Frontal cortex (tissue), 4 donors: ENCODE results near the gene RFC1. TPM values are rescaled to one million over a fixed set of nuclear protein-coding genes. Genes with fewer than 3 reads are reported as not detected.
"Not testable (repeated sequence)": the region's sequence is repeated elsewhere in the genome, so short reads cannot be mapped to it uniquely, and the experiment has no call there.

Experiments
- DNase-seq, 2 donors: peaks; one replicate each; pipeline ENCODE4 v3.0.0; 2012; ENCODE audit warnings: low spot score in 2 of 2
- FAIRE-seq: peaks from 2 replicates; lab custom pipeline; 2012; peaks lifted over from hg19 to GRCh38; lab: Jason Lieb, UNC
- total RNA-seq: library from RNA; depleted of rRNA; stranded (reverse); fragments of >200 nt; gene quantifications from one replicate; pipeline ENCODE4 v1.2.3, GENCODE V29; 2014
- donor health status: control.
- donor health status: control.
- donor health status: control.

Gene RFC1, protein sequence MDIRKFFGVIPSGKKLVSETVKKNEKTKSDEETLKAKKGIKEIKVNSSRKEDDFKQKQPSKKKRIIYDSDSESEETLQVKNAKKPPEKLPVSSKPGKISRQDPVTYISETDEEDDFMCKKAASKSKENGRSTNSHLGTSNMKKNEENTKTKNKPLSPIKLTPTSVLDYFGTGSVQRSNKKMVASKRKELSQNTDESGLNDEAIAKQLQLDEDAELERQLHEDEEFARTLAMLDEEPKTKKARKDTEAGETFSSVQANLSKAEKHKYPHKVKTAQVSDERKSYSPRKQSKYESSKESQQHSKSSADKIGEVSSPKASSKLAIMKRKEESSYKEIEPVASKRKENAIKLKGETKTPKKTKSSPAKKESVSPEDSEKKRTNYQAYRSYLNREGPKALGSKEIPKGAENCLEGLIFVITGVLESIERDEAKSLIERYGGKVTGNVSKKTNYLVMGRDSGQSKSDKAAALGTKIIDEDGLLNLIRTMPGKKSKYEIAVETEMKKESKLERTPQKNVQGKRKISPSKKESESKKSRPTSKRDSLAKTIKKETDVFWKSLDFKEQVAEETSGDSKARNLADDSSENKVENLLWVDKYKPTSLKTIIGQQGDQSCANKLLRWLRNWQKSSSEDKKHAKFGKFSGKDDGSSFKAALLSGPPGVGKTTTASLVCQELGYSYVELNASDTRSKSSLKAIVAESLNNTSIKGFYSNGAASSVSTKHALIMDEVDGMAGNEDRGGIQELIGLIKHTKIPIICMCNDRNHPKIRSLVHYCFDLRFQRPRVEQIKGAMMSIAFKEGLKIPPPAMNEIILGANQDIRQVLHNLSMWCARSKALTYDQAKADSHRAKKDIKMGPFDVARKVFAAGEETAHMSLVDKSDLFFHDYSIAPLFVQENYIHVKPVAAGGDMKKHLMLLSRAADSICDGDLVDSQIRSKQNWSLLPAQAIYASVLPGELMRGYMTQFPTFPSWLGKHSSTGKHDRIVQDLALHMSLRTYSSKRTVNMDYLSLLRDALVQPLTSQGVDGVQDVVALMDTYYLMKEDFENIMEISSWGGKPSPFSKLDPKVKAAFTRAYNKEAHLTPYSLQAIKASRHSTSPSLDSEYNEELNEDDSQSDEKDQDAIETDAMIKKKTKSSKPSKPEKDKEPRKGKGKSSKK
- 55.0 TPM for total RNA-seq

DNA sequence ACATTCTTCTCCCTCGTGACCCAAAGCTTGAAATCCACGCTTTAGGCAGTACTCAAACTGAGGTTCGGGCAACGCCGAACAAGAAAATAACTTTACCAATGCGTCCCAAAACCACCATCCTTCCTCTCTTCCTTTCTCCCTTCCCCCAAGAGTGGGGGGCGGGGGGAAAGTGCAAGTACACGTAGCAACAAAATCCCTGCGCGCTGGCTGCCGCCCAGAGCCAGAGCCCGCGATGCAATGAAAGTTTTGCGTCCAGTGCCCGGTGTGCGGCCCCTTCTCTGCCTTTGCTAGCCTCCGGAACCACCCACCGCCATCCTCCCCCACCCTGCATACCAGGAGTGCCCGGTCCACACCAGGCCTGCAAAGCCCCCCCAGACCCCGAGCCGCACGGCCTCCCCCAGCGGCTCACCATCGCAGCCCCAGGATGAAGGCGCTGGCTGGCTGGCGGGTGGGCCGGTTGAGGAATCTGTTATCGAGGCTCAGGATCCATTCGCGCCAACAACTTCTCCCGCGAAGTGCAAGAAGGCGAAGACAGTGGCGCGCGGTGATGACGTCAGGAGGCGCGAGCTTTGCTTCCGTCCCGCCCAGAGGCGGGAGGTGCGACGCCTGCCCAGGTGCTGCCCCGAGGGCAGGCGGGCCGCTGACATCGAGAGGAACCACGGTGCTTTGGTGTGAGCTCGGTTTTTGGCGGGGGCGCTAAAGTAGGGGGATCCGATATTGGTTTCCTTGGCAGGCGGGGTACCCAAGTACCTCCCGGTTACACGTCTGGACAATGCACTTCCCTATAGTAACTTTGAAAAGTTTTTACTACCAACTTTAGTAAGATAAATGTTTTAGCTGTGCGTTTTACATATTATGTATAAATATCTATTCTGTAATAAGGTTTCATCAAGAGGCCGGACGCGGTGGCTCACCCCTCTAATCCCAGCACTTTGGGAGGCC is at the start of gene RFC1:
TSS of gene RFC1 (minus strand) at position 533 of the 942 bp plus-strand sequence. CDS start at position 412, 121 bp downstream.
- FAIRE-seq (no peak), DNase-seq (peak; percentile 69 to 80)

DNA sequence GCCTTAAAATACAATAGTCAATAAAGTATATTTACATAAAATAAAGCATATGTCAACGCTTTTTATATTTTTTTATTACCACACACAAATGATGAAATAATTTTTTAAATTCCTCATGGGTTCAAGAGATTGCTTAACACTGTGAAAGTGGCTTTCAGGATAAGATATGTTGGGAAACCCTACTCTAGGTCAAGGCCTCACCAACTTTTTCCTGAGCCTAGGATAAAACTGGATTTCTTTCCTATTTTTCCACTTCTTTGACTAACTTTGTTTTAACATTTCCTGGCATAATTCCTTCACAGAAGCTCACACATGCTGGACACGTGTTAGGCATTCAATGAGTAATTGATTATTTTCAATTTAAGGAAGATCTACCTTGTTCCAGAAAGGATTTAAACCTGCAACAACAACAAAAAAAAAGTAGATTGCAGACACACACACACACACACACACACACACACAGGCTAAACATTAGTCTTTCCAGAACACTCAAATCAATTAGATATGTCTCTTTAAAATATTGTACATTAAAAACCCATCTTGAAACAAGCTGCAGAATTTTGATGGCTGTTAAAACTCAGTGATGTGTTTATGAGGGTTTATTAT is 49.6 kb upstream of the RFC1 start:
- no peak for DNase-seq
- FAIRE-seq = no peak

DNA sequence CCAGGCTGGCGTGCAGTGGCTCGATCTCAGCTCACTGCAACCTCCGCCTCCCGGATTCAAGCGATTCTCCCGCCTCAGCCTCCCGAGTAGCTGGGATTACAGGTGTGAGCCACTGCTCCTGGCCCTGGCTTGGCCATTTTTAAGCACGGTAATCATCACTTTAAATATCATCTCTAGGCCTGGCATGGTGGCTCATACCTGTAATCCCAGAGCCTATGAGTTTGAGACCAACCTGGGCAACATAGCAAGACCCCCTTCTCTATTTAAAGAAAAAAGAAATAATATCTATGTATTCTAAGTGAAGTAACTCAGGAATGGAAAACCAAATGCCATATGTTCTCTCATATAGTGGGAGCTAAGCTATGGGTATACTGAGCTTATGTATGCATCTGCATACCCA is 45.4 kb upstream of the RFC1 start:
- FAIRE-seq, DNase-seq: not testable (repeated sequence)

DNA sequence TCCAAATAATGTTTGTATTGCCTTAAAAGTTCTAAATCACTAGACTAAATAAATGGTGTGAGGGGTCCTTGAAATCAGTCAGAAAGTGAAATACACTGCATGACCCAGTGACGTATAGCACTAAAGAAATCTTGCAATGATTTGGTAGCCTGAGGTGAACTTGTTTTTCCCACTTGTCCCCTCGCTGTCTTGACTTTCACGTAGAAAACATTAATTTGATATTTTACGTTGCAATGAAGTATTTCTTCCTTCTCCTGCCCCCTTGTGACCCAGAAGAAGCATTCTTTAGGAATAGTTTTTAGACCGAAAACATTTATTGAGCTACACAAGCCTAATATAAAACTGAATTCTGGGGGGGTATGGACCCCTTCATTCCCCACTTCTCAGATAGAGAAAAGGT is 44.3 kb upstream of the RFC1 start:
- DNase-seq = no peak
- FAIRE-seq = no peak

DNA sequence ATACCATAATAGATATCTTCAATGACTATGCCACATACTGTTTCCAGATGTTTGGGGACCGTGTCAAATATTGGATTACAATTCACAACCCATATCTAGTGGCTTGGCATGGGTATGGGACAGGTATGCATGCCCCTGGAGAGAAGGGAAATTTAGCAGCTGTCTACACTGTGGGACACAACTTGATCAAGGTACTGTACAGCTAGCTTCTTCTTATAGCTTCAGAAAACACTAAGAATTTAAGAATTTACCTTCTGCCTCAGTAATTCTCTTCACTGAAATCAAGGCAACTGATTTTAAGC is 41.4 kb upstream of the RFC1 start:
- FAIRE-seq = no peak
- no peak for DNase-seq

DNA sequence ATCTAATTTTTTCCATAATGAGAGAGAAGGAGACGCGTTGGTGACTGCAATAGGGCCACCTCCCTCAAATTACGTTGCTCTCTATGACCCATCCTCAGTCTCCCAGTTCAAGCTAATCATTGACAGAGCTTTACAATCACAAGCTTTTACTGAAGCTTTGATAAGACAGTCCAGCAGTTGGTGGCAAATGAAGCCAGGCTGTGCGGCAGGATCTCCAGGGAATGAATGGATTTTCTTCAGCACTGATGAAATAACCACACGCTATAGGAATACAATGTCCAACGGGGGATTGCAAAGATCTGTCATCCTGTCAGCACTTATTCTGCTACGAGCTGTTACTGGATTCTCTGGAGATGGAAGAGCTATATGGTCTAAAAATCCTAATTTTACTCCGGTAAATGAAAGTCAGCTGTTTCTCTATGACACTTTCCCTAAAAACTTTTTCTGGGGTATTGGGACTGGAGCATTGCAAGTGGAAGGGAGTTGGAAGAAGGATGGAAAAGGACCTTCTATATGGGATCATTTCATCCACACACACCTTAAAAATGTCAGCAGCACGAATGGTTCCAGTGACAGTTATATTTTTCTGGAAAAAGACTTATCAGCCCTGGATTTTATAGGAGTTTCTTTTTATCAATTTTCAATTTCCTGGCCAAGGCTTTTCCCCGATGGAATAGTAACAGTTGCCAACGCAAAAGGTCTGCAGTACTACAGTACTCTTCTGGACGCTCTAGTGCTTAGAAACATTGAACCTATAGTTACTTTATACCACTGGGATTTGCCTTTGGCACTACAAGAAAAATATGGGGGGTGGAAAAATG is 40.8 kb upstream of the RFC1 start, which contains the start of gene KLB:
TSS of gene KLB (plus strand) at position 168 of the 821 bp plus-strand sequence. CDS start at position 188, 20 bp downstream.
- FAIRE-seq = no peak
- DNase-seq = no peak

DNA sequence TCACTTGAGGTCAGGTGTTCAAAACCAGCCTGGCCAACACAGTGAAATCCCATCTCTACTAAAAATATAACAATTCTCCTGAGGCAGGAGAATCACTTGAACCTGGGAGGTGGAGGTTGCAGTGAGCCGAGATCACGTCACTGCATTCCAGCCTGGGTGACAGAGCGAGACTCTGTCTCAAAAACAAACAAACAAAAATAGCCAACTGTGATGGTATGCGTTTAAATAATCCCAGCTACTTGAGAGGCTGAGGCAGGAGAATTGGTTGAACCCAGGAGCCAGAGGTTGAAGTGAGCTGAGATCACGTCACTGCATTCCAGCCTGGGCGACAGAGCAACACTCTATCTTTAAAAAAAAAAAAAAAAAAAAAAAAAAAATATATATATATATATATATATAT is 35.5 kb upstream of the RFC1 start:
- DNase-seq, FAIRE-seq: not testable (repeated sequence)

DNA sequence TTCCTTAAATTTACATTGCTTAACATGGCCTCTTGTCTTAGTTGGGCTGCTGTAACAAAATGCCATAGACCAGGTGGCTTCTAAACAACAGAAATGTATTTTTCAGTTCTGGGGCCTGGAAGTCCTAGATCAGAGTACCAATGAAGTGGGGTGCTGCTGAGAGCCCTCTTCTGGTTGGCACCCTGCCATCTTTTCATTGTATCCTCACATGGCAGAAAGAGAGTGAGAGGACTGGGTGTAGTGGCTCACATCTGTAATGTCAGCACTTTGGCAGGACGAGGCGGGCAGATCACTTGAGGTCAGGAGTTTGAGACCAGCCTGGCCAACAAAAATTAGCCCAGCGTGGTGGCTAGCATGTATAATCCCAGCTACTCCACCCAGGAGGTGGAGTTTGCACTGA is 28.5 kb upstream of the RFC1 start:
- no peak for DNase-seq
- FAIRE-seq = no peak

DNA sequence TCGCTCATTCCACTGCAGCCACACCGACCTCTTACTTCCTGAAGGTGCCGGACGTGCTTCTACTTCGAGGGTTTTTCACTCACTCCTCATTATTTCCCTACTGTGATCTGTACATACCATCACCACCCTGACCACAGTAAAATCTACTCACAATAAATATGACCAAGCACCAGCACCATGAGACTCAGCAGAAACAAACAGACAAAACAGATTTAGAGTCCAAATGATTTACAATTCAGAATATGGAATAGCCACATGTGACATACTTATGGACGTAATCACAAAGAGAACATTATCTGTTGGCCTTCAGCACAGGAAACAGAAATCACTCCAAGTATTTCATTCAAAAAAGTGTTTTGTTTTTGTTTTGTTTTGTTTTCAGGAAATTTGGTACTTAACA is 24.4 kb upstream of the RFC1 start:
- no peak for FAIRE-seq
- DNase-seq = no peak

DNA sequence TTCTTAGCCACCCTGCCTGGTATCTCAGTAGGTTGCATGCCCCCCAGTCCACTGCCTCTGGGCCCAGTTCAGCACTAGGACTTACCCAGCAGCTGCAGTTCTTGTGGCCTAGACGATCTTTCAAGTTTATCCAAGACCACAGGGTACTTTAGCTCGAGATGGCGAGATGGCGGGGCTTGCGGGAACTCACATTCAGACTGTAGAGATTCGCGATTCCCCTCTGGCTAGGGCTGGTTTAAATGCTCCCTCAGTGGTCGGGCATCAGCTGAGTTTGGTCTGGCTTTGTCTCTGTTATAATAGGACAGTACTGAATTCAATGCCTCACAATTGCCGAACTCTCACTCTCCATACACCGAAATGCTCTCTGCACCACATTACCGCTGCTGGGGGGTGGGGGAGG is 18.4 kb upstream of the RFC1 start:
- FAIRE-seq = no peak
- DNase-seq = no peak

DNA sequence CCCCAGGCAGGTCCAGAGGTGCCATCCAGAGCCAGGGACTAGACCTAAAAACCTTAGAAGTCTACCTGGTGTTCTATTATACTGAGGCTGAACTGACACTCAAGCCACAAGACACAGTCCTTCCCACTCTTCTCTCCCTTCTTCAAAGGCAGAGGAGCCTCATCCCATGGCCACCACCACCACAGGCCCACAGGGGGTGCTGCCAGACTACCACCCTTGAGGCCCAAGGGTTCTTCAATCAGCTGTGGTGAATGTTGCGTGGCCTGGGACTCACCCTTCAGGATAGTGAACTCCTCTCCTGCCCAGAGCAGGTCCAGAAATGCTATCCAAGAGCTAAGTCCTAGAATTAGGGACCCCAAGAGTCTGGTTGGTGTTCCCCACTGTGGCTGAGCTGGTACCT is 17.5 kb upstream of the RFC1 start:
- DNase-seq (no peak), FAIRE-seq (no peak)

DNA sequence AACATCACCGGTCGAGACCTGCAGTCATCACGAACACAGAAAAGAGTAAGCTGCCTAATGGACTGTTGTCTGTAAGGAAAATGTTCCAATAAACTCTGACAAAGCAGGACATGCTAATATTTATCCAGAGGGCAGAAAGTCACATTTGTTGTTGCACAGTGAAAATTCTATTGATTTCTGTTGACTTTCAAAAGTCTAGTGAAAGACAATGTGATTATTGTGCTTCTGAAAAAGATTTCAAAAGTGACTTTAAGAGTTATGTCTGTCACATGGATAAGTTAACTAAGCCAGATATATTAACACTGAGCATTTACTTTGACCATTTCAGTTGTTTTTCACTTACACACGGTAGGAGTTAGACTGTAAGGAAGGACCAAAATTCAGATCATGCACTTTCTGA is 9.3 kb upstream of the RFC1 start:
- FAIRE-seq = no peak
- no peak for DNase-seq

DNA sequence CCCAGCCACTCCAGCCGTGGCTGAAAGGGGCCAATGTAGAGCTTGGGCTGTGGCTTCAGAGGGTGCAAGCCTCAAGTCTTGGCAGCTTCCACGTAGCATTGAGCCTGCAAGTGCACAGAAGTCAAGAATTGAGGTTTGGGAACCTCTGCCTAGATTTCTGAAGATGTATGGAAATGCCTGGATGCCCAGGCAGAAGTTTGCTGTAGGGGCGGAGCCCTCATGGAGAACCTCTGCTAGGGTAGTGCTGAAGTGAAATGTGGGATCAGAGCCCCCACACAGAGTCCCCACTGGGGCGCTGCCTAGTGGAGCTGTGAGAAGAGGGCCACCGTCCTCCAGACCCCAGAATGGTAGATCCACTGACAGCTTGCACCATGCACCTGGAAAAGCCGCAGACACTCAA is 5.0 kb upstream of the RFC1 start:
- not testable (repeated sequence) for DNase-seq, FAIRE-seq

DNA sequence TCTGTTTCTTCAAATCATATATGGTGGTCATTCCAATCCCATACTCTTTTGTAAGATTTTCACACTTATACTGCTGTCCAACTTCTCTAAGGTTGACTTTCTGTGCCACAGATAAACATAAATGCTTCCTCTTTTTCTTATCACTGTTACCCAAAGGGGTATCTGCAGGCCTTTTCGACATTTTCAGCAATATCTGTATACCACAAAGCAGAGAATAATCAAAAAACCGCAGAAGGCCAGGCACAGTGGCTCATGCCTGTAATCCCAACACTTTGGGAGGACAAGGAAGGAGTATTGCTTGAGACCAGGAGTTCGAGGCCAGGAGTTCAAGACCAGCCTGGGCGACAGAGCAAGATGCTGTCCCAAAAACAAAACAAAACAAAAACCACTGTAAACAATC is 3.1 kb upstream of the RFC1 start:
- FAIRE-seq = no peak

DNA sequence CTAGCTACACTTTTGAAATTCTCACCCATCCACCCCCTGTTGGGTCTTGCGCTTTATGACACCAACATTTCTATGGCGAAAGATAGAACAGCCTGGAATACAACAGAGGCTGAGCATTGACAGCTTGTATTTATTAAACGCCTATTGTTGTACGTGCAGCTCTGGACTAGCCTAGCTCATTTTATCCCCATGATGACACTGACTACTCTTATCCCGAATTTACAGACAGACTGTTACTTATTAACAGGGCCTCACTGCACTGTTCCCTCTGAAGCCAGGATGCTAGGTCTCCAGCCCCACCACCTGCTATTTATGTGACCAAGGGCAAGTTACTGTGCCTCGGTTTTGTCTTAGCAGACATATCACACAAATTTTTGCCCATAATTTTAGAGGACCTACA is 1.0 kb upstream of the RFC1 start:
- DNase-seq = no peak
- FAIRE-seq = no peak

More for the DNA sequence above, 3.1 kb upstream of the RFC1 start:
- DNase-seq = no peak

DNA sequence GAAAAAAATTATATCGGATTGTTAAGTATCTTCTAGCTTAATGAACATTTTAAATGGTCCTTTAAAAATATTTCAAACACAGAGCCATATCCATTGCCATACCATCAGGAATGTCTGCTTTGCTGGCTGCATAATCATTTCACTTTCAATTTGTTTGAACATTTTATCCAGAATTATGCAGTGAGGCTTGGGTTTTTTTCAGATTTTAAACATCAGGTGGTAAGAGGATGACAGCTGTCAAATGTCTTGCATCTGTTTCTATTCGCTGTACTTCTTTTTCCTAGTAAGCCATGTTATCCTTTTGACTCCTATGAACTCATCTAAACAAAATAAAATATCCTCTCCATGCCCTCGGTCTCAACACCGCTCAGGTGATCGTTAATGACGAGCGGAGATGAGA is 802 bp downstream of the RFC1 start:
- DNase-seq (no peak), FAIRE-seq (no peak)

DNA sequence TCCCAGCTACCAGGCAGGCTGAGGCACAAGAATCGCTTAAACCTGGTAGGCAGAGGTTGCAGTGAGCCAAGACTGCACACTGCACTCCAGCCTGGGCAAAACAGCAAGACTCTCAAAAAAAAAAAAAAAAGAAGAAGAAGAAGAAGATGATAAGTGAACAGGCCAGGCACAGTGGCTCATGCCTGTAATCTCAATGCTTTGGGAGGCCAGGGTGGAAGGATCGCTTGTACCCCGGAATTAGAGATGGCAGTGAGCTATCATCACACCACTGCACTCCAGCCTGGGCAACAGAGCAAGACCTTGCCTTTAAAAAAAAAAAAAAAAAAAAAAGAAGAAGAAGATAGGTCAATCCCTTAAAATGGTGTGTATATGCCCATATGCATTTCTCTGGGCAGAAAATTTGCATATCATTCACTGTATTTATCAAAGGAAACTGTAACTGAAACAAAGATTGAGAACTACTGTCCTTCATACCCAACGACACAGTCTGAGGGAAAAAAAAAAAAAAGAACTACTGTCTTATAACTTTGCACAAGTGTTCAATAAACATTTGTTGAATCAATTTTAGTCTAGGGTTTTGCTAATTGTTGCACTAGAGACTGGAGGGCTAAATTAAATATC is 2.3 kb downstream of the RFC1 start:
- DNase-seq (no peak), FAIRE-seq (no peak)

DNA sequence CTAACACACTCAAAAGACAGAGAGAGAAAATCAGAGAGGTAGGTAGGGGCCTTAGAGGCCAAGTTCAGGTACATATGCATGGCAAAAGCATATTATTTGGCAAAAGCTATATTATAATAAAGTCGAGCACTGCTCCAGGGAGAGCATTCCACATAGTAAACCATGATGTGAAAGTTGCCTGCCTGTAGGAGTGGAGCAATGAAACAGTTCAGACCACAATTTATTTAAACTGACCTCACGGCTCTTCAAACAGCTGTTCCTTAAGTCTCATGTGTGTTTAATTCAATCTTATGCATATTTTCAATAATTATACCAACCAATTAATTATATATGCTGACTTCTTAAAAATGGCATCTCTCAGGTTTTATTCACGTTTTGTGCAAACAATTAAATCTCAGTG is 3.3 kb downstream of the RFC1 start:
- no peak for FAIRE-seq

More for the DNA sequence above, 3.3 kb downstream of the RFC1 start:
- no peak for DNase-seq
